HUES64 (cell line): Measurements from ENCODE around the gene CDH4.

Experiments
- H3K27ac ChIP-seq: 2 replicates; pipeline ENCODE4 v1.7.0; 2013; ENCODE audit warnings: low read depth, low read length, inconsistent platforms
- H3K27me3 ChIP-seq: 2 replicates; pipeline ENCODE4 v1.6.1; 2013; ENCODE audit warnings: mild to moderate bottlenecking, low read length; ENCODE audit not compliant: insufficient read depth
- H3K36me3 ChIP-seq: 2 replicates; pipeline ENCODE4 v1.6.1; 2013; ENCODE audit warnings: mild to moderate bottlenecking, low read length; ENCODE audit not compliant: insufficient read depth
- H3K4me1 ChIP-seq: 2 replicates; pipeline ENCODE4 v1.6.1; 2013; ENCODE audit warnings: mild to moderate bottlenecking, low read length, moderate library complexity; ENCODE audit not compliant: insufficient read depth
- H3K4me3 ChIP-seq: 2 replicates; pipeline ENCODE4 v1.5.1; 2013; ENCODE audit warnings: mild to moderate bottlenecking, low read length, moderate library complexity
- H3K9ac ChIP-seq: 2 replicates; pipeline ENCODE4 v1.6.1; 2013; ENCODE audit warnings: mild to moderate bottlenecking, low read depth, low read length
- H3K9me3 ChIP-seq: 2 replicates; pipeline ENCODE4 v1.6.1; 2013; ENCODE audit warnings: low read depth, low read length; ENCODE audit not compliant: insufficient read depth
- WGBS: fragments of 150-250, 120-280 bp; methylation state at CpG from one replicate; pipeline ENCODE4 v1.1.7; 2013; ENCODE audit warnings: missing lambda C conversion rate; 5-methylcytosine and 5-hydroxymethylcytosine counted together

The CDH4 gene

DNA sequence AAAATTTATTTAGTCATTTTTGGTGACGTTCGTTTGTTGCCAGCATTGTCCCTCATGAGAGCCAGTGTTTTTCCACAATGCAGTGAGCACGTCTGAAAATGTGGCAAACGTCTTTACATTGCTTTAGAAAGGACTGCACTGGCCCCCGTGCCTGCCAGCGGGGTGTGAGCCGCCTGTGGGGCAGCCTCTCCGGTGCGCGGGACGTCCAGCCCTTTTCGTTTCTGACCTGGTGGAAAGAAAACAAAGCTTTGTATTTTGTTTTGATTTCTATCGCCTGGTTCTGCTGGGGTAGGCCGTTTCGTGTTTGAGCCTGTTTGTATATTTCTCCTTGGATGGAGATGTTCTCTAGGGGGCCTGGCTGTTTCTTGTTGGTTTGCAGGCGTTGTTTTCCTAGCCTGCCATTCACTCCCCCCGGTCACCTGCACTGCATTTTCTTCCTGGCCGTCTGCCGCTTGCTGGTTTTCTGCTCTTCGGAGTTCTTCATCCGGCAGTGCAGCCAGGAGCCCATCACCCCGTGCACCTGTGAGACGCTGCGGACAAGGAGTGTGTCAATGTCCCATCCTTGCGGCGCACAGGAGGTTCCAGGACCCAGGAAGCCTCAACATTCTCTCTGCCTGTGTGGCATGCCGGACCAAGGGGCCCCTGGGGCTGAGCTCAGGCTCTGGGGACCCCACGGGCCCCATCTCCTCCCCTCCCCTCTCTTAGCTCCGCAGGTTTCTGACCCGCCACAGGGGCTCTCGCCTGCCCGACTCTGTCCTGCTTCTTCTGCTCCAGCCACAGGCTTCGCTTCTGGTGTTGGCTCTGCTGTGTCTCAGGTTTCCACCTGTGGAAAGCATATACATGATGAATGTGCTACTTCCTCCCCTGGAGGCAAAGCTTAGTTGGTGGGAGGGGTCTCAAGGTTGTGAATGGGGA is 100.5 kb downstream of the CDH4 start:
- no peak overlapping the region for H3K9ac ChIP-seq
- H3K4me3 ChIP-seq = peak overlapping the region; percentile 23
- peaks cover 22% of the 10 kb centered on the region for H3K4me1 ChIP-seq
- WGBS = 13% methylated on average over 33 of the region's 33 CpGs
- H3K27ac ChIP-seq = no peak overlapping the region; the same call in 1 of the 2 replicates
- H3K36me3 ChIP-seq = no peaks in the 10 kb centered on the region
- H3K27me3 ChIP-seq = peaks cover 13% of the 10 kb centered on the region
- H3K9me3 ChIP-seq = no peaks in the 10 kb centered on the region

DNA sequence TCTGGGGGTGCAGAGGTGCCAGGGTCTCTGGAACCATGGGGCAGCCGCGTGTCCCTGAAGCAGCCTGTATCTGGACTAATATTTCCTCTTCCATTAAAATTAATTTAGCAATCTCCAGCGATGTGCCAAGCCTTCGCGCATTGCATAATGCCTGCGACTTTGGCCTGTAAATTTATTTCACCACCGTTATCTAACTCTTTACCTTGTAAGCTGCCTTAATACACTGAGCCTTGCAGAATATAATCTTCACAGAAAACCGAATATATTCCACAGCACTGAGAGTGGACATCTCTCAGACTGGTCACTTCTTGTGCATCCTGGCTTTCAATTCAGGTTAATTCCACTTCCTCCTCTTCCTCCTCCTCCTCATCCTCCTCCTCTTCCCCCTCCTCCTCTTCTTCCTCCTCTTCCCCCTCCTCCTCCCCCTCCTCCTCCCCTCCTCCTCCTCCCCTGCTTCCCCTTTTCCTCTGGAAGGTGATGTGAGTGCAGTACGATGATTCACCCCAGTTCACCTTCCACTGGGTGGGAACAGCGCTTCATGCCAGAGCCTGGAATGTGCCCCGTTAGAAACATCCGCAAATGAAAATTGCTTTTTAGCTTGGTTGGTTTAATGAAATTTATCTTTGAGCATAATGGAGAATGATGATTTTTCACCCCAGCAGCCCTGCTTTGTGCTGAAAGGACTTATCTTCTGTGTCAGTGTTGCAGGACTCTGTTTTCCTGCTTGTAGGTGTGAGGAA is 101.4 kb downstream of the CDH4 start:
- H3K36me3 ChIP-seq = no peaks in the 10 kb centered on the region
- H3K4me3 ChIP-seq = no peak overlapping the region
- H3K9ac ChIP-seq = no peak overlapping the region
- peaks cover 21% of the 10 kb centered on the region for H3K4me1 ChIP-seq
- H3K27ac ChIP-seq = no peak overlapping the region
- 83% methylated on average over 12 of the region's 12 CpGs for WGBS
- peaks cover 5% of the 10 kb centered on the region; the same call in 1 of the 2 replicates for H3K27me3 ChIP-seq
- H3K9me3 ChIP-seq = no peaks in the 10 kb centered on the region

DNA sequence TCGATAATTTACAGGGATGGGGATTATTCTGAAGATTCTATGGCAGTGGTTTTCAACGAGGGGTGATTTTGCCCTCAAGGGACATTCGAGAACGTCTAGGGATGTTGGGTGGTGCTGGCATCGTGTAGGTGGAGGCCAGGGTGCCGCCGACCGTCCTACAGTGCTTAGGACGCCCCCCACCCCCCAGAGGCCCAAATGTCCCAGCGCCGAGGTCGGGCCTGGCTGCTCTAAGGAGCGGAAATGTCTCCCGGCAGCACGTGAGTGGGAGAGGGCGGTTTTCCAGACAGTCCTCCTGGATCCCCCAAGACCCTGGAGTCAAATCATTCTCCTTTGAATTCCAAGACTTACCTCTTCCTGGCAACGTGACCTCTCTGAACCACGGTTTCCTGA is 101.9 kb downstream of the CDH4 start:
- Histone ChIP-seq H3K27me3 (peaks cover 3% of the 10 kb centered on the region; the same call in 1 of the 2 replicates), H3K27ac (no peak overlapping the region), H3K36me3 (no peaks in the 10 kb centered on the region), H3K9me3 (no peaks in the 10 kb centered on the region), H3K4me3 (no peak overlapping the region), H3K9ac (no peak overlapping the region), H3K4me1 (peaks cover 16% of the 10 kb centered on the region)
- 87% methylated on average over 18 of the region's 18 CpGs for WGBS

DNA sequence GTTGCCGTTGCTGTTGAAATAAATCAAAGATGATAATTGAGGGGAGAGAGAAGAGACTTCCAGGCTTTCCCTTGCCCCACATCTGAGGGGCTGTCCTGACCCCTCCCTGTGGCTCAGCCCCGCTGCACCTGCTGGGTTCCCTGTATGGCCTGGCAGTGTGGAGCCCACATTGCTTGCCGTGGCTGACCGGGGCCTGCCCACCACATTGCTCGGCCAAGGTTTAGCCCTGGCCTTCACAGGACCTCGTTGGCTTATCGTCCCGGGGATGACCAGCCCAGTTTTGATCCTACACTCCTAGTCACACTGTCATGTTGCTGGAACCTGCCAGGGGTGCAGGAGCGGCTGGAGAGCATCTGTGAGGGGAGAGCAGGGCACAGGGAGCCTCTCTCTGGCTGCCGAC is 102.4 kb downstream of the CDH4 start:
- no peaks in the 10 kb centered on the region for H3K9me3 ChIP-seq
- H3K27ac ChIP-seq = no peak overlapping the region
- H3K36me3 ChIP-seq = no peaks in the 10 kb centered on the region
- peaks cover 14% of the 10 kb centered on the region for H3K4me1 ChIP-seq
- 92% methylated on average over 10 of the region's 10 CpGs for WGBS
- peaks cover 3% of the 10 kb centered on the region; the same call in 1 of the 2 replicates for H3K27me3 ChIP-seq
- H3K9ac ChIP-seq = no peak overlapping the region
- H3K4me3 ChIP-seq = no peak overlapping the region

DNA sequence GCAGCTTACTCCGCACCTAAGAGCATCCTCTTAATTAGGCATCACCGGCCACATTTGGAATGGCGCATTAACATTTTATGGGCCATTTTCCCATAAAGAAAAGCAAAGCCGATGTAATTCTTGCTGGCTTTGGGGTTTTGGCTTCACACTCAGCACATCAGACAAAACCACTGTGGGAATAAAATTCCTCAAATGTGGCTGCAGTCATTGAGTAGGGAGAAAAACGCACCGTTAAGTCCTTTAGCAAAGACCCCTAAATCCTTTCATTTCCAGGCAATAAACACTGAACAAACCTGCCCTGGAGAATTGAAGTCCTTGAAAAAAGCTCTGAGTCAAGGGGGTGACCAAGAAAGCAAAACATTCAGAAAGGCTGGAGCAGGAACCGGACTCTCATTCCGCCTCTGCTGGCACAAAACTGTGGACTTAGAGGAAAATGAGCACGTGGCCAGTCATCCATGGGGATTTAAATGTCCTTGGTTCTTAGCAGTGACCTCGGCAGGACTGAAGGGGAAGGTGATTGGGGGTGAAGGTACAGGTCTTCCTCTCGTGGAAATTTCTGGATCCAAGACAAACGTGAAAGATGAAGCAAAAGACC is 102.9 kb downstream of the CDH4 start:
- no peak overlapping the region for H3K9ac ChIP-seq
- no peaks in the 10 kb centered on the region for H3K36me3 ChIP-seq
- no peaks in the 10 kb centered on the region for H3K9me3 ChIP-seq
- H3K4me1 ChIP-seq = peaks cover 14% of the 10 kb centered on the region
- H3K27me3 ChIP-seq = peaks cover 6% of the 10 kb centered on the region; the same call in 1 of the 2 replicates
- 93% methylated on average over 12 of the region's 12 CpGs for WGBS
- H3K4me3 ChIP-seq = no peak overlapping the region
- no peak overlapping the region for H3K27ac ChIP-seq

DNA sequence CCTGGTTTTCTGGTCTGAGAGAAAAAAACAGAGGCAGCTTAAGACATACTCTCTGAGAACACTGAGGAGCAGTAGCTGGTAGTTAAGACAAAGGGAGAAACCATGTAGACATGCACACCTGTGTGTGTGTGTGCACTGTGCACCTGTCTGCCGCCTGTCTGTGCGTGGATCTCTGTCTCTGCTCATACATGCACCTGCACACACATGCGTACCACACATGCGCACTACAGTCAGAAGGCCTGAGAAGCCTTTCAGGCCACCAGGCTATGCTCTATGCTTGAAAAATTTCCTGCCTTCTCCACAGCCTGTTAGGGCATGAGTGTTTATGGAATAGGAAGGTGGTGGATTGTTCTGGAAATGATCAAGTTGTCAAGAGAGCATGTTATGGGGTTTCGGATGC is 103.5 kb downstream of the CDH4 start:
- H3K4me3 ChIP-seq = no peak overlapping the region
- H3K36me3 ChIP-seq = no peaks in the 10 kb centered on the region
- WGBS = 96% methylated on average over 5 of the region's 5 CpGs
- no peak overlapping the region for H3K9ac ChIP-seq
- H3K27ac ChIP-seq = no peak overlapping the region
- H3K27me3 ChIP-seq = peaks cover 8% of the 10 kb centered on the region; the same call in 1 of the 2 replicates
- H3K4me1 ChIP-seq = peaks cover 13% of the 10 kb centered on the region
- H3K9me3 ChIP-seq = no peaks in the 10 kb centered on the region

DNA sequence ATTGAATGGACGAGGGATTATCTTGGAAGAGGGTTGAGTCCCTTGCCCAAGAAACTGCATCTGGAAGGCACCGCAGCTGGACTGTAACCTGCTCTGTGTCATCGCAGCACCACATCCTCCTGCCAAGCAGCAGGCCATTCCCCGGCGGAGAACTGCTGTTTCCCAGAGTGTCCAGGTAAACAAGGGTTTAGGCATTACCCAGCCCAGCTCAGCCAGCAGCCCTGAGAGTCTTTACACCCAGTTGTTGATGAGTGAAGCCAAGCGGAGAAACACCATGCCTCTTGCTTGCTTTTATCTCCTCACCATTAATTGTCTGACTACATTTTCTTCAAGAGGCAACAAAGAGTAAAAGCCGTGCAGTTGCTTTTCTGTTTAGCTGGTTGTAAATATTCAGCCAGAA is 104.1 kb downstream of the CDH4 start:
- no peaks in the 10 kb centered on the region for H3K36me3 ChIP-seq
- H3K9ac ChIP-seq = no peak overlapping the region
- H3K4me1 ChIP-seq = peaks cover 11% of the 10 kb centered on the region
- H3K27ac ChIP-seq = no peak overlapping the region
- no peak overlapping the region for H3K4me3 ChIP-seq
- no peaks in the 10 kb centered on the region for H3K9me3 ChIP-seq
- H3K27me3 ChIP-seq = peaks cover 8% of the 10 kb centered on the region; the same call in 1 of the 2 replicates
- WGBS = 93% methylated on average over 7 of the region's 7 CpGs

DNA sequence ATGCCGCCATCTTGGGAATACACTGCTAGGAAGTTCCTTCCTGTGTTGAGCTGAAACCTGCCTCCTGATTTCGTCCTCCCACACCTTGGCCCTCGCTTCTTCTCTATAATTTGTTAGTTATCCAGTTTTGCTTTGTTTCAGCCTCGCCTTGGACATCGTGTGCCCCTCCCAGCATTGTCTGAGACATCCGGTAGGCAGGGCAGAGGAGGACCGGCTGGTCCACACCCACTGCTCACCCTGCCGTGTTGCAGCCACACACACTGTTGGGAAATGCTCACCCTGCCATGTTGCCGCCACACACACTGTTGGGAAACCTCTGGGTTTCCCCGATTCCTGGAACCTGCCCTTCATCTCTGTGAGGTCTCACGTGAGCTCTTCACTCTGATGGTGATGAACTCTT is 105.1 kb downstream of the CDH4 start:
- Histone ChIP-seq H3K36me3 (no peaks in the 10 kb centered on the region), H3K9ac (no peak overlapping the region), H3K9me3 (no peaks in the 10 kb centered on the region), H3K4me1 (peaks cover 9% of the 10 kb centered on the region), H3K27ac (no peak overlapping the region), H3K27me3 (peaks cover 8% of the 10 kb centered on the region; the same call in 1 of the 2 replicates), H3K4me3 (no peak overlapping the region)
- WGBS = 97% methylated on average over 11 of the region's 11 CpGs

DNA sequence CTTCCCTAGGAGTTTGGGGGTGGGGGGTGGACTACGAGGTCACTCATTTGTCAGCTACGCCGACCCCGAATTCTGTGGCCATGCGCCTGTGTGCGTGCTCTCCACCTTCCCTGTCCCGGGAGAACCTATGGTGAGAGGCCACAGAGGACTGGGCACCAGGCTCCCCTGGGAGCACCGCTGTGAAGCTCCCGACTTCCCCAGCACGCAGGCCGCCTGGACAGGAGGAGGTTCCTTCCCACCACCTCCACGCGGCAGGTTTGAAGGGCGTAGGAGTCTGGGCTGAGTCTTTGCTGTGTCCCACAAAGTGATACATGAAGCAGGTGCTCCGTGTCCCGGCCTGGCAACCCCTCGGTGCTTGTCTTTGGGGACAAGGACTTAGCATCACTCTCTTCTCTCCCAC is 107.2 kb downstream of the CDH4 start:
- no peak overlapping the region for H3K9ac ChIP-seq
- H3K27ac ChIP-seq = no peak overlapping the region
- no peaks in the 10 kb centered on the region for H3K4me1 ChIP-seq
- H3K9me3 ChIP-seq = no peaks in the 10 kb centered on the region
- 91% methylated on average over 17 of the region's 17 CpGs for WGBS
- H3K36me3 ChIP-seq = no peaks in the 10 kb centered on the region
- H3K4me3 ChIP-seq = no peak overlapping the region
- peaks cover 5% of the 10 kb centered on the region; the same call in 1 of the 2 replicates for H3K27me3 ChIP-seq

DNA sequence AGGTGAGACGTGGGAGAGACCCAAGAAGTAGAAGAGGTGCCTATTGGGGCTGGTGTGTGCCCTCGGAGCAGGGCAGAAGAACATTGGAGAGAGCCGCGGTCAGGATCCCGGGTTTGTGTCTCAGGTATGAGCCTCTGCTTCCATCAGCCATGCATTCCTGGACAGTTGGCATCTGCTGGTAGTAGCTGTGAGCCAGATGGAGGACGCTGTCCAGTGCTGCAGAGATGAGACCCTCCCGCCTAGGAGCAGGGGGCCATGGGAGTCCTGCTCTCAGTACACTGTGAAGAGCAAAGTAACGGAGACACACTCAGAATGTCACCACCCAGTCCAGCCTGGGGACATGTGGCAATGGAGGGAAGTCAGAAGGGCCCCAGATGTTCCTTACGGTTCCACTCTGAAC is 108.2 kb downstream of the CDH4 start:
- peaks cover 5% of the 10 kb centered on the region; the same call in 1 of the 2 replicates for H3K27me3 ChIP-seq
- no peak overlapping the region for H3K9ac ChIP-seq
- no peaks in the 10 kb centered on the region for H3K36me3 ChIP-seq
- H3K9me3 ChIP-seq = no peaks in the 10 kb centered on the region
- H3K27ac ChIP-seq = no peak overlapping the region
- 93% methylated on average over 9 of the region's 9 CpGs for WGBS
- H3K4me1 ChIP-seq = no peaks in the 10 kb centered on the region
- H3K4me3 ChIP-seq = no peak overlapping the region

DNA sequence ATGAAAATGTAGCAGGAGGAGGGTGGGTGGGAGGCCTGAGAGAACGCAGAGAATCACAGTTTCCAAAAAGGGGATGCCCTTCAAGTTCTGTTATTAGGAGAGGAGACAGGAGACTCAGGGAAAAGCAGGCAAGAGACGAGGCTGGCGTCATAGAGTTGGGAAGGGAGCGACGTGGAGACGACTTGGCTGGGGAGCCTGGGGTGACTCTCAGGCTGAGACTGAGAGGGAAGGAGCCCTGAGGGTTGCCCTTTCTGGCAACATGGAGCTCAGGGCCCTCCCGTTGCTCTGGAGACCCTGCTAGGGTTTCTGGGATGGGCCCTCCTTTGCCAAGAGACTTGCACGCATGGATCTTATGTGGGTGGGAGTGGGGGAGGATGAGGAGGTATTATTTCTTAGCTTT is 108.9 kb downstream of the CDH4 start:
- H3K36me3 ChIP-seq = no peaks in the 10 kb centered on the region
- WGBS = 91% methylated on average over 8 of the region's 8 CpGs
- no peak overlapping the region for H3K4me3 ChIP-seq
- H3K4me1 ChIP-seq = no peaks in the 10 kb centered on the region
- no peak overlapping the region for H3K27ac ChIP-seq
- H3K9me3 ChIP-seq = peaks cover 2% of the 10 kb centered on the region; the same call in 1 of the 2 replicates
- no peak overlapping the region for H3K9ac ChIP-seq
- peaks cover 5% of the 10 kb centered on the region; the same call in 1 of the 2 replicates for H3K27me3 ChIP-seq
